Pancreas (tissue), 10 donors: ENCODE data around the gene TRAK1. TPM values are rescaled to one million over a fixed set of nuclear protein-coding genes. Genes with fewer than 3 reads are reported as not detected.

Experiments used
- ATAC-seq, 4 donors: fragments of 200-7000 bp; cut with Tn5 transposase; one replicate each; pipeline versions ENCODE4 v1.8.0 to v1.9.1; 2020; ENCODE audit warnings: mild to moderate bottlenecking in 4 of 4, moderate library complexity in 4 of 4
- DNase-seq, 6 donors: peaks; one replicate each; pipeline ENCODE4 v3.0.0-alpha.2; 2020
- FAIRE-seq: peaks from 2 replicates; lab custom pipeline; 2012; peaks lifted over from hg19 to GRCh38; lab: Jason Lieb, UNC
- H3K27ac ChIP-seq, 4 donors: fragments of 200-600 bp; sonication (generic); 1 replicate in 3 of 4; 2 replicates in 1 of 4; pipeline versions ENCODE4 v1.5.0 to v1.8.0; 2020
- H3K27me3 ChIP-seq, 4 donors: fragments of 200-600 bp; one replicate each; pipeline ENCODE4 v1.8.0; 2021
- H3K36me3 ChIP-seq, 3 donors: fragments of 200-600 bp; sonication (generic) in 1 of 3; one replicate each; pipeline versions ENCODE4 v1.5.0 to v1.8.0; 2020 to 2021
- H3K4me1 ChIP-seq, 3 donors: fragments of 200-600 bp; one replicate each; pipeline ENCODE4 v1.8.0; 2021
- H3K4me3 ChIP-seq, 4 donors: fragments of 200-600 bp; sonication (generic) in 2 of 4; one replicate each; pipeline versions ENCODE4 v1.5.0 to v1.8.0; 2020 to 2021
- H3K9me3 ChIP-seq, 4 donors: fragments of 200-600 bp; one replicate each; pipeline ENCODE4 v1.8.0; 2021
- CTCF ChIP-seq, 4 donors: fragments of 200-600 bp; sonication (generic) in 3 of 4; IDR thresholded peaks; one replicate each; pipeline versions ENCODE4 v1.5.0 to v1.8.0; 2021; ENCODE audit warnings: antibody characterized with exemption in 4 of 4
- WGBS, 2 donors: extraction: QIAGEN DNeasy Blood & Tissue Kit; methylation state at CpG; one replicate each; pipeline ENCODE4 v1.1.7; 2013; 5-methylcytosine and 5-hydroxymethylcytosine counted together
- intact Hi-C, 3 donors: fragments of 100-400 bp; cut with DNase I; formaldehyde crosslinking; loops; one replicate each; pipeline versions ENCODE4 v1.11.1 to v1.14.2; 2022
- polyA plus RNA-seq, 2 donors: library from polyadenylated mRNA; stranded (reverse); fragments of 200-250 nt; gene quantifications; one replicate each; pipeline ENCODE4 v1.2.3, GENCODE V29; 2013
- total RNA-seq, 6 donors: library from RNA; stranded (reverse); fragmentation: NEBNext Ultra II Directional in 4 of 6; extraction: Animal tissue kit (Norgen Biotek cat#: 25700) in 4 of 6; gene quantifications; one replicate each; pipeline versions ENCODE4 v1.2.1 to v1.2.4, GENCODE V29; 2021 to 2023
- donor health status: healthy with polysubstance abuse.
- donor health status: DM: no; HTN: no; CAD: no; lungs with moderate emphysema.
- donor health status: DM: no; HTN: no; CAD: no.
- donor health status: control.
- donor health status: control.
- donor health status: Bipolar disorder and iron deficiency.
- donor health status: DM: yes; HTN: yes; CAD: no.
- donor health status: DM: no; HTN: no; CAD: no.
- donor health status: DM: no; HTN: no; CAD: no.
- donor health status: DM: yes; HTN: yes; CAD: no.

Gene TRAK1
- total and polyA plus RNA-seq, 8 donors: 9.3 to 24.3 (median 11.7) TPM

GRCh38 chr3:42115215-42115614 is 24.1 kb downstream of the TRAK1 start:
- no peaks in the 10 kb centered on the region for H3K27me3 ChIP-seq
- DNase-seq (no peak), ATAC-seq (no peak), FAIRE-seq (no peak)
- no peak overlapping the region for H3K27ac ChIP-seq
- no peak overlapping the region for H3K4me3 ChIP-seq
- peaks cover 0 to 7% (median 0%) of the 10 kb centered on the region in 3 donors for H3K4me1 ChIP-seq
- 76 to 86% methylated on average over 13 of the region's 13 CpGs for WGBS, 2 donors
- H3K9me3 ChIP-seq: no peaks in the 10 kb centered on the region
- intact Hi-C loops: loop anchor here (5.0 kb wide), 1 partner anchor 77 kb away; no protein-coding TSS in a partner anchor
- TF ChIP-seq CTCF (IDR thresholded peaks at IDR 0.05): no peak
- no peaks in the 10 kb centered on the region for H3K36me3 ChIP-seq

- WGBS, 2 donors: 87 to 91% methylated on average over 9 of the region's 9 CpGs
- DNase-seq (no peak), ATAC-seq (peak in 1 of 4 donors; percentile 41), FAIRE-seq (no peak)
- Histone ChIP-seq H3K9me3 (no peaks in the 10 kb centered on the region), H3K27ac (no peak overlapping the region), H3K4me3 (no peak overlapping the region), H3K4me1 (peaks cover 0 to 7% (median 0%) of the 10 kb centered on the region in 3 donors), H3K27me3 (no peaks in the 10 kb centered on the region), H3K36me3 (no peaks in the 10 kb centered on the region)
- no peak for TF ChIP-seq CTCF (IDR thresholded peaks at IDR 0.05)
- intact Hi-C loops: loop anchor here (5.0 kb wide), 1 partner anchor 76 kb away; no protein-coding TSS in a partner anchor
These were observed 24.8 kb downstream of the TRAK1 start for GRCh38 chr3:42115946-42116345.

- Histone ChIP-seq H3K36me3 (no peaks in the 10 kb centered on the region), H3K4me1 (peaks cover 0 to 7% (median 0%) of the 10 kb centered on the region in 3 donors), H3K27me3 (no peaks in the 10 kb centered on the region), H3K4me3 (no peak overlapping the region), H3K27ac (no peak overlapping the region), H3K9me3 (no peaks in the 10 kb centered on the region)
- ATAC-seq (no peak), FAIRE-seq (no peak), DNase-seq (no peak)
- intact Hi-C loops: loop anchor here (5.0 kb wide), 1 partner anchor 76 kb away; no protein-coding TSS in a partner anchor
- TF ChIP-seq CTCF (IDR thresholded peaks at IDR 0.05): no peak
- 80 to 96% methylated on average over 1 of the region's 1 CpG for WGBS, 2 donors
These were observed 25.3 kb downstream of the TRAK1 start for GRCh38 chr3:42116466-42116865.

GRCh38 chr3:42117175-42118008 is 26.2 kb downstream of the TRAK1 start:
- TF ChIP-seq CTCF (IDR thresholded peaks at IDR 0.05): peak in 3 of 4 donors; percentile 35 to 43 (median 36)
- Histone ChIP-seq H3K27me3 (no peaks in the 10 kb centered on the region), H3K9me3 (no peaks in the 10 kb centered on the region), H3K4me3 (no peak overlapping the region), H3K4me1 (peaks cover 0 to 7% (median 3%) of the 10 kb centered on the region in 3 donors), H3K27ac (peak overlapping the region in 2 of 4 donors; percentile 3 to 53), H3K36me3 (no peaks in the 10 kb centered on the region)
- WGBS, 2 donors: 29 to 32% methylated on average over 14 of the region's 14 CpGs
- peak; percentile 60 to 72 (median 66) for ATAC-seq
- FAIRE-seq: no peak
- intact Hi-C loops: loop anchor here (5.0 kb wide), 1 partner anchor 75 kb away; no protein-coding TSS in a partner anchor
- peak in 3 of 6 donors; percentile 22 to 47 (median 38) for DNase-seq
